ENCODE results near the gene NR6A1.

Gene NR6A1

GRCh38 chr9:124684169-124684568 lies 86.9 kb downstream of the NR6A1 start:
- no peak overlapping the region for H2AFZ ChIP-seq (ENCODE audit: low read length)
- peaks cover 3% of the 10 kb centered on the region for H4K20me1 ChIP-seq (ENCODE audit: insufficient read depth, low read length, poor library complexity, severe bottlenecking)
- TF ChIP-seq EZH2phosphoT487 (IDR thresholded peaks at IDR 0.05; ENCODE audit: borderline replicate concordance) (no peak), CTCF (conservative IDR thresholded peaks at IDR 0.05; ENCODE audit: low read length) (no peak)
- H3K4me1 ChIP-seq (ENCODE audit: insufficient read depth, low read length, poor library complexity, severe bottlenecking) = no peaks in the 10 kb centered on the region
- H3K36me3 ChIP-seq (ENCODE audit: insufficient read depth, low read length) = no peaks in the 10 kb centered on the region; the same call in 1 of the 2 replicates
- H3F3A ChIP-seq (ENCODE audit: low read depth) = no peaks in the 10 kb centered on the region
- H3K9me2 ChIP-seq (replicated peaks; ENCODE audit: low read depth, low read length) = no peaks in the 10 kb centered on the region
- H3K9me3 ChIP-seq (ENCODE audit: insufficient read depth, low read depth, low read length) = no peaks in the 10 kb centered on the region
- no peaks in the 10 kb centered on the region for H3K27me3 ChIP-seq (ENCODE audit: insufficient read depth, low read length, poor library complexity, severe bottlenecking)
- H3K4me2 ChIP-seq (ENCODE audit: low read depth, low read length, poor library complexity, severe bottlenecking) = no peak overlapping the region
- no peak overlapping the region for H3K9ac ChIP-seq (ENCODE audit: low read depth, low read length, poor library complexity, severe bottlenecking)
- peaks cover 22% of the 10 kb centered on the region; the same call in 1 of the 2 replicates for H3K79me2 ChIP-seq (ENCODE audit: insufficient read depth, low read length)
- H3K4me3 ChIP-seq (ENCODE audit: low read length, poor library complexity, severe bottlenecking) = no peak overlapping the region

GRCh38 chr9:124683043-124683442 lies 88.1 kb downstream of the NR6A1 start:
- Histone ChIP-seq H3K4me1 (ENCODE audit: insufficient read depth, low read length, poor library complexity, severe bottlenecking) (no peaks in the 10 kb centered on the region), H3K9ac (ENCODE audit: low read depth, low read length, poor library complexity, severe bottlenecking) (no peak overlapping the region), H4K20me1 (ENCODE audit: insufficient read depth, low read length, poor library complexity, severe bottlenecking) (peaks cover 5% of the 10 kb centered on the region), H3F3A (ENCODE audit: low read depth) (no peaks in the 10 kb centered on the region), H3K4me3 (ENCODE audit: low read length, poor library complexity, severe bottlenecking) (no peak overlapping the region), H3K9me3 (ENCODE audit: insufficient read depth, low read depth, low read length) (no peaks in the 10 kb centered on the region), H3K79me2 (ENCODE audit: insufficient read depth, low read length) (peaks cover 26% of the 10 kb centered on the region; the same call in 1 of the 2 replicates), H3K36me3 (ENCODE audit: insufficient read depth, low read length) (no peaks in the 10 kb centered on the region; the same call in 1 of the 2 replicates), H3K4me2 (ENCODE audit: low read depth, low read length, poor library complexity, severe bottlenecking) (no peak overlapping the region), H3K9me2 (replicated peaks; ENCODE audit: low read depth, low read length) (no peaks in the 10 kb centered on the region), H3K27me3 (ENCODE audit: insufficient read depth, low read length, poor library complexity, severe bottlenecking) (no peaks in the 10 kb centered on the region), H2AFZ (ENCODE audit: low read length) (no peak overlapping the region)
- TF ChIP-seq EZH2phosphoT487 (IDR thresholded peaks at IDR 0.05; ENCODE audit: borderline replicate concordance) (no peak), CTCF (conservative IDR thresholded peaks at IDR 0.05; ENCODE audit: low read length) (no peak)

GRCh38 chr9:124680714-124681390 lies 90.3 kb downstream of the NR6A1 start:
- no peaks in the 10 kb centered on the region for H3K9me3 ChIP-seq (ENCODE audit: insufficient read depth, low read depth, low read length)
- TF ChIP-seq EZH2phosphoT487 (IDR thresholded peaks at IDR 0.05; ENCODE audit: borderline replicate concordance) (no peak), CTCF (conservative IDR thresholded peaks at IDR 0.05; ENCODE audit: low read length) (no peak)
- peaks cover 4% of the 10 kb centered on the region for H3K4me1 ChIP-seq (ENCODE audit: insufficient read depth, low read length, poor library complexity, severe bottlenecking)
- no peaks in the 10 kb centered on the region for H3K27me3 ChIP-seq (ENCODE audit: insufficient read depth, low read length, poor library complexity, severe bottlenecking)
- H3K36me3 ChIP-seq (ENCODE audit: insufficient read depth, low read length) = no peaks in the 10 kb centered on the region; the same call in 1 of the 2 replicates
- H3F3A ChIP-seq (ENCODE audit: low read depth) = no peaks in the 10 kb centered on the region
- no peak overlapping the region for H3K4me2 ChIP-seq (ENCODE audit: low read depth, low read length, poor library complexity, severe bottlenecking)
- H4K20me1 ChIP-seq (ENCODE audit: insufficient read depth, low read length, poor library complexity, severe bottlenecking) = peaks cover 13% of the 10 kb centered on the region
- no peaks in the 10 kb centered on the region for H3K9me2 ChIP-seq (replicated peaks; ENCODE audit: low read depth, low read length)
- no peak overlapping the region for H2AFZ ChIP-seq (ENCODE audit: low read length)
- no peak overlapping the region for H3K9ac ChIP-seq (ENCODE audit: low read depth, low read length, poor library complexity, severe bottlenecking)
- peaks cover 43% of the 10 kb centered on the region; the same call in 1 of the 2 replicates for H3K79me2 ChIP-seq (ENCODE audit: insufficient read depth, low read length)
- no peak overlapping the region for H3K4me3 ChIP-seq (ENCODE audit: low read length, poor library complexity, severe bottlenecking)

Measured in Loucy (cell line).